Lower leg skin (tissue), 3 donors: ENCODE results near the gene DDX11.

Experiments
- CTCF ChIP-seq, 3 donors: fragments of 450-650 bp; IDR thresholded peaks; one replicate each; pipeline ENCODE4 v1.5.1; 2016; ENCODE audit warnings: antibody characterized with exemption in 3 of 3, mild to moderate bottlenecking in 3 of 3, moderate library complexity in 2 of 3
- POLR2A ChIP-seq, 2 donors: fragments of 450-650 bp; IDR thresholded peaks; one replicate each; pipeline ENCODE4 v1.6.1; 2016 to 2017; ENCODE audit warnings: antibody characterized with exemption in 2 of 2, mild to moderate bottlenecking in 1 of 2, moderate library complexity in 1 of 2

GRCh38 chr12:31029468-31029867, 44.2 kb upstream of the DDX11 start:
- TF ChIP-seq CTCF (IDR thresholded peaks at IDR 0.05) (no peak), POLR2A (IDR thresholded peaks at IDR 0.05) (no peak)
